Adrenal gland (tissue), 12 donors: Measurements from ENCODE around the gene KRTAP10-9. TPM values are rescaled to one million over a fixed set of nuclear protein-coding genes. Genes with fewer than 3 reads are reported as not detected.
"Not testable (repeated sequence)": the region's sequence is repeated elsewhere in the genome, so short reads cannot be mapped to it uniquely, and the experiment has no call there.

Source experiments
- DNase-seq, 7 donors: peaks; one replicate each; pipeline ENCODE4 v3.0.0-alpha.2; 2019 to 2020
- H3K27ac ChIP-seq, 5 donors: fragments of 200-600 bp; sonication (generic) in 4 of 5; 1 replicate in 3 of 5; 2 replicates in 2 of 5; pipeline versions ENCODE4 v1.5.1 to v1.8.0; 2016 to 2020; ENCODE audit warnings: mild to moderate bottlenecking in 1 of 5
- H3K27me3 ChIP-seq: fragments of 200-600 bp; 2 replicates; pipeline ENCODE4 v1.8.0; 2021
- H3K36me3 ChIP-seq, 2 donors: fragments of 200-600 bp; replicated peaks in 1 of 2; 1 replicate in 1 of 2; 2 replicates in 1 of 2; pipeline versions ENCODE4 v1.5.1 to v1.8.0; 2018 to 2022
- H3K4me1 ChIP-seq, 2 donors: fragments of 200-600 bp; replicated peaks in 1 of 2; 1 replicate in 1 of 2; 2 replicates in 1 of 2; pipeline versions ENCODE4 v1.5.1 to v1.8.0; 2018 to 2021
- H3K4me3 ChIP-seq, 4 donors: fragments of 200-600 bp; sonication (generic) in 3 of 4; one replicate each; pipeline ENCODE4 v1.5.1; 2016 to 2018
- H3K9me3 ChIP-seq, 3 donors: fragments of 200-600 bp; sonication (generic) in 1 of 3; replicated peaks in 1 of 3; 1 replicate in 2 of 3; 2 replicates in 1 of 3; pipeline versions ENCODE4 v1.5.1 to v1.8.0; 2016 to 2021
- POLR2A ChIP-seq, 2 donors: fragments of 450-650 bp; IDR thresholded peaks; one replicate each; pipeline ENCODE4 v1.6.1; 2017; ENCODE audit warnings: antibody characterized with exemption in 2 of 2, mild to moderate bottlenecking in 2 of 2, moderate library complexity in 1 of 2
- WGBS, 4 donors: extraction: QIAGEN DNeasy Blood & Tissue Kit in 2 of 4; methylation state at CpG; one replicate each; pipeline versions ENCODE4 v1.1.5 to v1.1.7; 2013 to 2017; 5-methylcytosine and 5-hydroxymethylcytosine counted together
- intact Hi-C, 2 donors: fragments of 100-400 bp; cut with DNase I; formaldehyde crosslinking; loops; one replicate each; pipeline versions ENCODE4 v1.14.1 to v1.15.0; 2022 to 2023
- polyA plus RNA-seq, 3 donors: library from polyadenylated mRNA; stranded (reverse); fragments of 200-250 nt in 2 of 3; fragments of 350-450 nt in 1 of 3; fragmentation: Illumina TruSeq in 1 of 3; extraction: RNeasy Lipid Tissue Mini Kit (QIAGEN cat#74804) in 1 of 3; gene quantifications; one replicate each; pipeline ENCODE4 v1.2.3, GENCODE V29; 2013 to 2014
- total RNA-seq, 9 donors: library from RNA; depleted of rRNA in 4 of 9; stranded (reverse); fragments of >200 nt in 4 of 9; fragments of 120-200 nt in 1 of 9; fragmentation: NEBNext Ultra II Directional in 1 of 9; extraction: Animal tissue kit (Norgen Biotek cat#: 25700) in 1 of 9; gene quantifications; one replicate each; pipeline versions ENCODE4 v1.1.0 to v1.2.4, GENCODE V29; 2013 to 2023
- TF ChIP-seq, protein P1 (sequence below), 6 experiments: fragments of 450-650 bp in 4 of 6; fragments of 200-600 bp in 2 of 6; sonication (generic) in 1 of 6; IDR thresholded peaks; 1 replicate in 5 of 6; 2 replicates in 1 of 6; pipeline versions ENCODE4 v1.5.1 to v1.8.0; 2016 to 2021; ENCODE audit warnings: antibody characterized with exemption in 6 of 6, mild to moderate bottlenecking in 2 of 6, moderate library complexity in 1 of 6
- donor health status: healthy with polysubstance abuse.
- donor health status: Bipolar disorder and iron deficiency.
- donor health status: DM: yes; HTN: yes; CAD: no.
- donor health status: DM: no; HTN: no; CAD: no.
- donor health status: DM: no; HTN: no; CAD: no.
- donor health status: DM: yes; HTN: yes; CAD: no.

The KRTAP10-9 gene
- total and polyA plus RNA-seq, 12 donors: not detected

DNA sequence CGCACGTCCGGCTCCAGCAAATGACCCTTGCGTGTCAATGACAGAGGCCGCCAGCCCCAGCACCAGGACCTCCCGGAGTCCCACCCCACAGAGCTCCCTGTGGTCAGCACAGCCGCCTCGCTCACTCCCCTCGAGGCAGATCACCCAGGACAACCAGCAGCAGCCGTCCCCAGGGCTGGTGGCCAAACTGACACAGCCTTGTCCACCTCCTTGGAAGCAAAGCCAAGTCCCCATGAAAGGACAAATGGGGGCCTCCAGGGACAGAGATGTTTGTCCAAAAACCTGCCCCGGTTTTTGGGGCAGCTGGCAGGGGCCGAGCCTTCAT, 12.4 kb downstream of the KRTAP10-9 start:
- no peak for DNase-seq
- Histone ChIP-seq H3K27me3 (no peaks in the 10 kb centered on the region), H3K36me3 (no peaks in the 10 kb centered on the region), H3K4me3 (no peak overlapping the region), H3K4me1 (no peaks in the 10 kb centered on the region), H3K9me3 (no peaks in the 10 kb centered on the region), H3K27ac (no peak overlapping the region)
- 78 to 86% (median 82%) methylated on average over 6 to 12 of the region's 12 CpGs for WGBS, 4 donors
- TF ChIP-seq, protein P1, sequence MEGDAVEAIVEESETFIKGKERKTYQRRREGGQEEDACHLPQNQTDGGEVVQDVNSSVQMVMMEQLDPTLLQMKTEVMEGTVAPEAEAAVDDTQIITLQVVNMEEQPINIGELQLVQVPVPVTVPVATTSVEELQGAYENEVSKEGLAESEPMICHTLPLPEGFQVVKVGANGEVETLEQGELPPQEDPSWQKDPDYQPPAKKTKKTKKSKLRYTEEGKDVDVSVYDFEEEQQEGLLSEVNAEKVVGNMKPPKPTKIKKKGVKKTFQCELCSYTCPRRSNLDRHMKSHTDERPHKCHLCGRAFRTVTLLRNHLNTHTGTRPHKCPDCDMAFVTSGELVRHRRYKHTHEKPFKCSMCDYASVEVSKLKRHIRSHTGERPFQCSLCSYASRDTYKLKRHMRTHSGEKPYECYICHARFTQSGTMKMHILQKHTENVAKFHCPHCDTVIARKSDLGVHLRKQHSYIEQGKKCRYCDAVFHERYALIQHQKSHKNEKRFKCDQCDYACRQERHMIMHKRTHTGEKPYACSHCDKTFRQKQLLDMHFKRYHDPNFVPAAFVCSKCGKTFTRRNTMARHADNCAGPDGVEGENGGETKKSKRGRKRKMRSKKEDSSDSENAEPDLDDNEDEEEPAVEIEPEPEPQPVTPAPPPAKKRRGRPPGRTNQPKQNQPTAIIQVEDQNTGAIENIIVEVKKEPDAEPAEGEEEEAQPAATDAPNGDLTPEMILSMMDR (IDR thresholded peaks at IDR 0.05): no peak
- TF ChIP-seq POLR2A (IDR thresholded peaks at IDR 0.05): no peak
- intact Hi-C loops: no loop called here

DNA sequence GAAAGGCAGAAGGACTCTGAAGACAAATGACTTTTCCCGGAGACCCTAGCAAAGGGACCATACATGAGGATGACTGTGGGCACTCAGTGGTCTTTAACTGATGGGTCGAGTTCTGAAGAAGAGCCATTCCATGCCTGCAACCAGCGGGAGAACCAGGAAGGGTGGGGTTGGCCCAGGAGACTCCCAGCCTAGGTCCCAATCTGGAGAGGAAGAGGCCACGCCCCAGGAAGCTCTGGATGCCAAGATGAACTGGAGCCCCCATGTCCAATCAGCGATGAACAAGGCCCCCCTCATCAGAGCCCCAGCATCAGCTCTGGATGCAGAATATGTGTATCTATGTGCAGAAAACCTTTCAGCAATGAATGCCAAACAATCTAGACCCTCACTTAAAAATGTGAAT, 13.9 kb downstream of the KRTAP10-9 start:
- WGBS, 4 donors: 86 to 91% (median 88%) methylated on average over 5 of the region's 5 CpGs
- no peaks in the 10 kb centered on the region for H3K4me1 ChIP-seq
- no peak overlapping the region for H3K27ac ChIP-seq
- H3K9me3 ChIP-seq: no peaks in the 10 kb centered on the region
- no peak for DNase-seq
- H3K4me3 ChIP-seq: no peak overlapping the region
- TF ChIP-seq, protein P1 (IDR thresholded peaks at IDR 0.05): no peak
- TF ChIP-seq POLR2A (IDR thresholded peaks at IDR 0.05): no peak
- intact Hi-C loops: no loop called here
- H3K27me3 ChIP-seq: no peaks in the 10 kb centered on the region
- H3K36me3 ChIP-seq: no peaks in the 10 kb centered on the region

DNA sequence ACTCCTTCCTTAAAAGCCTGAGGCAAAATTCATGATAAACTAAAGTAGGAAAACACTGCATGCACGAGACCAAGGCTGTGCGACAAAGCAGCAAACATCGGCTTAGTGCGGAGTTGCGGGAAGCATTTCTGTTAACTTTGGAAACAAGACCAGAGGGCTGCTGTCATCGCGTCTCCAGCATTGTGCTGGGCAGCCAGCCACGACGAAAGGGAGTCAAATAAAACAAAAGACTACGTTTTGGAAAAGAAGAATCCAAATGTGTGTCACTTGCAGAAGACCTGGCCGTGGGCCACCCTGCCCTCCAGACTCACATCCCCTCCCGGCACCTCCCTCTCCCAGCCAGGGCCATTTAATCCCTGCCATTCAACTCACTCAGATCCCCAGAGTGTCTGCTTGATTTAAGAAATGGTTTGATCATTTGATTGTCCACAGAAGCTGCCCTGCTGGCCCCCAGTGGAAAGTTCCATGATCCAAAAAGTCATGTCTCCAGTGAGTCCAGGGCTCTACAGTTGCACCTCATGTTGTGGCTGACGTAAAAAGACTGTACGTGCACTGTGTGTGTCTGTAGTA, 16.9 kb downstream of the KRTAP10-9 start:
- H3K27me3 ChIP-seq: no peaks in the 10 kb centered on the region
- no peaks in the 10 kb centered on the region for H3K9me3 ChIP-seq

GRCh38 chr21:44644878-44645277, 18.0 kb downstream of the KRTAP10-9 start:
- H3K9me3 ChIP-seq: no peaks in the 10 kb centered on the region
- H3K27ac ChIP-seq: no peak overlapping the region
- intact Hi-C loops: no loop called here
- no peaks in the 10 kb centered on the region for H3K36me3 ChIP-seq
- no peak overlapping the region for H3K4me3 ChIP-seq
- DNase-seq: no peak
- no peaks in the 10 kb centered on the region for H3K27me3 ChIP-seq
- H3K4me1 ChIP-seq: no peaks in the 10 kb centered on the region
- no peak for TF ChIP-seq POLR2A (IDR thresholded peaks at IDR 0.05)
- TF ChIP-seq, protein P1 (IDR thresholded peaks at IDR 0.05): no peak
- WGBS, 4 donors: 42 to 92% (median 45%) methylated on average over 2 of the region's 2 CpGs

More for the DNA sequence above, 16.9 kb downstream of the KRTAP10-9 start:
- no peak for DNase-seq
- Histone ChIP-seq H3K4me1 (no peaks in the 10 kb centered on the region), H3K27ac (no peak overlapping the region), H3K36me3 (no peaks in the 10 kb centered on the region), H3K4me3 (no peak overlapping the region)
- TF ChIP-seq, protein P1 (IDR thresholded peaks at IDR 0.05): no peak
- TF ChIP-seq POLR2A (IDR thresholded peaks at IDR 0.05): no peak
- intact Hi-C loops: no loop called here
- WGBS, 4 donors: 41 to 72% (median 61%) methylated on average over 14 of the region's 14 CpGs

- H3K4me1 ChIP-seq, intact Hi-C loops, H3K36me3 ChIP-seq, H3K4me3 ChIP-seq, H3K27ac ChIP-seq, H3K27me3 ChIP-seq, H3K9me3 ChIP-seq: not testable (repeated sequence)
- DNase-seq: peak in 1 of 7 donors; percentile 30
- WGBS, 4 donors: 72 to 77% (median 75%) methylated on average over 9 to 21 of the region's 21 CpGs
Measured at GRCh38 chr21:44646366-44647221, 19.7 kb downstream of the KRTAP10-9 start, which contains the start of gene KRTAP10-11. TSS of gene KRTAP10-11 (plus strand) at chr21:44646414. CDS start at chr21:44646459, 45 bp downstream.
